Stimulated activated naive CD8-positive, alpha-beta T cell treated with anti-CD3 and anti-CD28 coated beads, Interleukin-15, amount 100 ng/mL, for 72 hours (primary cell): ENCODE results near the gene NEUROD4.

Source experiments
- ATAC-seq: fragments of 150-1000 bp; cut with Tn5 transposase; 2 replicates; pipeline ENCODE4 v1.10.0; 2021; ENCODE audit warnings: mild to moderate bottlenecking, moderate library complexity
- DNase-seq, 2 donors: peaks; one replicate each; pipeline ENCODE4 v3.0.0; 2021 to 2022
- H3K27ac Mint-ChIP-seq, 2 donors: one replicate each; pipeline ENCODE4 v1.8.0; 2022; ENCODE audit warnings: mild to moderate bottlenecking in 2 of 2, mixed read lengths in 2 of 2, moderate library complexity in 2 of 2
- H3K27me3 Mint-ChIP-seq: one replicate; pipeline ENCODE4 v1.8.0; 2022; ENCODE audit warnings: mixed read lengths
- H3K4me1 Mint-ChIP-seq: one replicate; pipeline ENCODE4 v1.8.0; 2022; ENCODE audit warnings: mild to moderate bottlenecking, mixed read lengths
- H3K4me3 Mint-ChIP-seq, 2 donors: one replicate each; pipeline ENCODE4 v1.8.0; 2022; ENCODE audit warnings: mild to moderate bottlenecking in 2 of 2, mixed read lengths in 2 of 2, moderate library complexity in 1 of 2
- H3K9me3 Mint-ChIP-seq, 2 donors: one replicate each; pipeline ENCODE4 v1.8.0; 2022; ENCODE audit warnings: mixed read lengths in 2 of 2

NEUROD4 gene

DNA sequence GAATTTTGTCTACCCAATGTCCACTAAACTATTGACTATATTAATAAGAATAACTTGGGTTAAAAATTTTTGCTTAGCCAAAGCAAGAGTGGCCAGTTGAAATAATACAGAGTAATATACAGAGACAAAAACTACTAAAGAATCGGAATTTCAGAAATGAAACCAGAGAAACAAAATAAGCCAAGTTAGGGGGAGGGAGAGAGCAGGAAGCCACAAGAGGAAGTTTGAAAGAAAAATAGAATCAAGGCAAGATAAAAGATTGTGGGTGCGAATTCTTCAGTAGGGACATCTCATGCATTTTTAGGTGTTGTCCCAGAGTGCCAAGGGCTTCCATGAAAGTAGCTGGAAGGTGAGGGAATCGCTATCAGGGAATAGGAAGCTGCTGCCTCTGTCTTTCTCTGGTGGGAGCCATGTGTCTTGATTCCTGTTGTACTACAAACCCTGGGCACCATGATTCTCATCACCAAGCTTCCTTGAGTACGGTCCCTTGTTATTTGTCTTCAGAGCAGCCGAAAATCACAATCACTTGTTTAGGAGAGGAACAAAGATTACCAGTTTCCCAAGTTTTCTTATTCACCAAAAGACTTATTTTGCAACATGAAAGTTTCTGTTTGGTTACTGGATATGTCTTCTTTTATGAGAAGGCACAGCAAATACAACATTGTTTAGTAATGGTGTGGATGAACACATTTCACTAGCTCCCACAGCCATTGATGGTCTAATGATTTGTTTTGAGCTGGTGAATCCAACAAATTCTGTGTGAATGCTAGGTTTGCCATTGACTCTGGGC is 16.7 kb downstream of the NEUROD4 start:
- Mint-ChIP-seq H3K4me3 (peak overlapping the region; percentile 27 to 49), H3K27ac (peak overlapping the region in 1 of 2 donors; percentile 84)

DNA sequence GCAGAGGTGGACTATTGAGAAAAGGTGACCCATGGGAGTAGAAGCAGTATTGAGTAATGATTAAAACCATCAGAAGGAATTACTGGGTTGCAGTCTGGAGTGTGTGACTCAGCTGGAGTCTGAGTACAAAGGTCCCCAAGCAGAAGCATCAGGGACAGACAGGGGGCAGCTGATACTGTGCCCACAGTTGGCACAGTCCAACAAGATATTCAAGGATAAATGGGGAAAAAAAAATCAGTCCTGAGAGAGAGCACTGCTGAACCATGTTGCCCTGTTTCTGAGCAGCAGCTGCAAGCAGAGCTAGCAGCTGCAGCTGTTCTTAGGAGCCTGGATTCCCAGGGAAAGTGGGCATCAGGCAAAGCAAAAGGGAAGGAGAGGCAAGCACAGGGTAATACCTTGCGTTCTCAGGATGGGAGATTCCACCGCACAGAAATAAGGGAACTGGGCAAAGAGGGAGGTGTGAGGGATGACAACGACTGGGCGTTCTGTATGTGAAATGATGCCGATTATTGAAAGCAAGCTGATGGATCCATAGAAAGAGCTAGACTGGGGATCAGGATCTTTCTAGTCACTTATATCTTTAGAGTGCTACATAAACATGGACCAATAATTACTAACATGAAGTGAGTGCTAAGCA is 17.7 kb downstream of the NEUROD4 start:
- H3K4me3 Mint-ChIP-seq: no peak overlapping the region
- DNase-seq (no peak), ATAC-seq (peak; percentile 18)
- H3K27ac Mint-ChIP-seq: peak overlapping the region; percentile 4 to 11
- no peaks in the 10 kb centered on the region for H3K27me3 Mint-ChIP-seq
- H3K9me3 Mint-ChIP-seq: no peaks in the 10 kb centered on the region
- H3K4me1 Mint-ChIP-seq: peaks cover 43% of the 10 kb centered on the region

More for the DNA sequence above, 16.7 kb downstream of the NEUROD4 start:
- Mint-ChIP-seq H3K27me3 (no peaks in the 10 kb centered on the region), H3K9me3 (no peaks in the 10 kb centered on the region), H3K4me1 (peaks cover 43% of the 10 kb centered on the region)
- no peak for ATAC-seq
- DNase-seq: no peak

DNA sequence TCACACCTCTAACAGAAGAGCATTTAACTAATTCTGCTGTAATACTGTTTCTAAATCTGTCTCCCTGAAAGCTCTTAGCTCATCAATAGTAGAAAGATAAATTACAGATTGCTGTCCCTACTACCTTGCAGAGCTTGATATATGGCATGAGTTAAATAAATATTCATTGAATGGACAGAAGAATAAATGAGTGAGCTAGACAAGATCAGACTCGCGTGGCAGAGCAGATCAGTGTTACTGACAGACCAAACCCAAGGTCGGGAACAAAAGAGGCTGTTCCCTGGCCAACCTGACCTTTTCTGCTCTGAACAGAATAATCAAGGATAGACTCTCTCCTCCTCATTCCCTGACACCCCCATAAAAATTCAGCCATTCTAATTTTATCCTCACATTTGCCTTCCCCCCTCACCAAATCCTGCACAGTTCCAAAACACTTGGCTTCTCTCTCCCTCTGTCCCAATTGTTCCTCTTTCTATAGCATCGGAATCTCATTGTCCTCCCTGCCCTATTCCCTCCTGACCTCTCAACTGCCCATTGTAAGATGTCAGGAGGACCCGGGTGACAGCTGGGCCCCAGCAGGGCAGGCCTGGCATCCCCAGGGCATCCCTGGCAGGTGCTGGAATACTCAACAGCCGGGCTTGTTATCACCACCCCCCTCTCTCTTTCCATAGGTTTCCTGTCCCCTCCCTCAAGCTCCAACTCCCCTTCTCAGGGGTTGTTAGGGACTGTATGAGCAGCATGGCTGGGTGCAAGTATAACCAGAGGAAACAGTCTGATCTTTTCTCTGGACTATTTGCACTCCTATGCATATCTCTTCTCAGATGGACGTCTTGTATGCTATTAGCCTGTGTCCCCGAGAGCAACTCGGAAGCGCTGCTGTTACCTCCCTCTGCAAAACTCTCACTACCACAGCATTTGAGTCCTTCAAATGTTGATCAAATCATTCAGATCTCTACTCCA is 19.9 kb downstream of the NEUROD4 start:
- Mint-ChIP-seq H3K27me3 (no peaks in the 10 kb centered on the region), H3K9me3 (no peaks in the 10 kb centered on the region), H3K4me3 (no peak overlapping the region), H3K4me1 (peaks cover 43% of the 10 kb centered on the region), H3K27ac (no peak overlapping the region)
- ATAC-seq (no peak), DNase-seq (no peak)

DNA sequence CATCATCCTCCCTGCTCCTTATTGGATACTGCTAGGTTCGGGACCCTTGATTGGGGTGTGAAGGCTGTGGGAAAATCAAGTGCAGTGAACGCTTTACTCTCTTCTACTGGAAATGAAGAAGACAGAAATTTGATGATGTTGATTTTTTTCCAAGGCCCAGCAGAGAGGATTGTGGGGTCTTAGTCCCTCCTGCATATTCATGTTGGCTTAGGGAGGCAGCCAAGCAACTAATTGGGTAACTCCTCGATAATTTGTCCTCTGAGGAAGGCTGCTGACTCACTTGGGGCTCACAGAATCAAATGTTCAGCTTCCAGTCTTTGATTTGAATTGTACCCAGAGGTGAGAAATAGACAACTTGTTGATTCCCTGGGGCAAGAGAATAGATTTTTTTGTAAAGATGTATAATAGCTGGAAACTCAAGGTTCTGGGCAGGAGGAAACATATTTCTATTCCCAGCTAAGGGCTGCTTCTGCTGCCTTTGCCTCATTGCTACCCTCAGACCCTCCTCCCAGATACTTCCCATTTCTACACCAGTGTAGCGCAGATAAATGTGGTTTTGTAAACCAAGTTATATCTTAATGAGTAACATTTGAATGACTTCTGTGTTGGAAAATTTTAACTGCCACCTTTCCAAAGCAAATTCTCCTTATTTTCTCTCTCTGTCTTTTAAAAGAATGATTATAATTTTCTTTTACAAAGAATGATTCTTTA is 21.7 kb downstream of the NEUROD4 start:
- no peak for ATAC-seq
- Mint-ChIP-seq H3K4me3 (no peak overlapping the region), H3K27me3 (no peaks in the 10 kb centered on the region), H3K4me1 (peaks cover 25% of the 10 kb centered on the region), H3K9me3 (no peaks in the 10 kb centered on the region), H3K27ac (no peak overlapping the region)
- DNase-seq: no peak

DNA sequence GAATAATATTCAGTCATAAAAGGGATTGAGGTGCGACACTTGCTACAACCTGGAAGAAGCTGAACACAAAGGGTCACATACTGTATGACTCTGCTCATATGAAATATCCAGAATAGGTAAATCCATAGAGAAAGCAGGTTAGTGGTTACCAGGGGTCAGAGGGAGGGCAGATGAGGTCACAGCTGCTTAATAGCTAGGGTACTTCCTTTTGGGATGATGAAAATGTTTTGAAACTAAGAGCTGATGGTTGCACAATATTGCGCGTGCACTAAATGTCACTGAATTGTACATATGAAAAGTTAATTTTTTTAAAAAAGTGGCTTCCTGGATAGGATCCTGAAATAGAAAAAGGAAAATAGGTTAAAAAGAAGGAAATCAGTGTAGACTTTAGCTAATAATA is 23.8 kb downstream of the NEUROD4 start:
- ATAC-seq (peak; percentile 15), DNase-seq (no peak)
- Mint-ChIP-seq H3K9me3 (no peaks in the 10 kb centered on the region), H3K4me3 (no peak overlapping the region), H3K27ac (no peak overlapping the region), H3K4me1 (peaks cover 13% of the 10 kb centered on the region), H3K27me3 (no peaks in the 10 kb centered on the region)

DNA sequence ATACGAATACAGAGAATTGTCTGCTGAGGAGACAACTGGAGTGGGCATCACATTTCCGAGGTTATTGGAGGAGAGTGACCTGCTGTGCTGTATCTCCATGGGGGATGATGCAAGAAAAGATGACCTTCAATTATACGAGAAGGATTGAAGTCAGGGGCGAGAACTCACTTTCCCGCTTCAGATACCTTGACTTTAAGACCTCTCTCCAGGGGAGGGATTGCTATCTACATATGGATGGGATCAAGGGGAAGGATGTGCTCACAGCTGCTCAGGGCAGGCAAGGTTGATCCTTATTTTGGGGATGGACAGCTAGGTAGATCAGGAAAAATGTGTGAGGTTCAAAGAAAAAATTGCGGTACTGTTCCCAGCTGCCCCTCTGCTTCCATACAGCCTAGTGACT is 24.4 kb downstream of the NEUROD4 start:
- no peaks in the 10 kb centered on the region for H3K9me3 Mint-ChIP-seq
- DNase-seq: no peak
- no peak for ATAC-seq
- no peaks in the 10 kb centered on the region for H3K27me3 Mint-ChIP-seq
- peaks cover 13% of the 10 kb centered on the region for H3K4me1 Mint-ChIP-seq
- no peak overlapping the region for H3K4me3 Mint-ChIP-seq
- H3K27ac Mint-ChIP-seq: peak overlapping the region in 1 of 2 donors; percentile 43

DNA sequence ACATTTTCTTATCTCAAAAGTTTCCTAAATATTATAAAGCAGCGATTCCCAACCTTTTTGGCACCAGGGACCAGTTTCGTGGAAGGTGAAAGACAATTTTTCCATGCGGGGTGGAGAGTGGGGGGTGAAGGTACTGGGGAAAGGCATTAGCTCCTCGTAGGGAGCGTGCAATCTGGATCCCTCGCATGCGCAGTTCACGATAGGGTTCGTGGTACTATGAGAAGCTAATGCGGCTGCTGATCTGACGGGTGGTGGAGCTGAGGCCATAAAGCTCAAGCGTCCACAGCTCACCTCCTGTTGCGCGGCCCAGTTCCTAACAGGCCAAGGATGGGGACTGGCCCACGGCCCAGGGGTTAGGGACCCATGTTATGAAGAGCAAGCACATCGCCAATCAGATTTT is 29.9 kb downstream of the NEUROD4 start:
- no peak for ATAC-seq

DNA sequence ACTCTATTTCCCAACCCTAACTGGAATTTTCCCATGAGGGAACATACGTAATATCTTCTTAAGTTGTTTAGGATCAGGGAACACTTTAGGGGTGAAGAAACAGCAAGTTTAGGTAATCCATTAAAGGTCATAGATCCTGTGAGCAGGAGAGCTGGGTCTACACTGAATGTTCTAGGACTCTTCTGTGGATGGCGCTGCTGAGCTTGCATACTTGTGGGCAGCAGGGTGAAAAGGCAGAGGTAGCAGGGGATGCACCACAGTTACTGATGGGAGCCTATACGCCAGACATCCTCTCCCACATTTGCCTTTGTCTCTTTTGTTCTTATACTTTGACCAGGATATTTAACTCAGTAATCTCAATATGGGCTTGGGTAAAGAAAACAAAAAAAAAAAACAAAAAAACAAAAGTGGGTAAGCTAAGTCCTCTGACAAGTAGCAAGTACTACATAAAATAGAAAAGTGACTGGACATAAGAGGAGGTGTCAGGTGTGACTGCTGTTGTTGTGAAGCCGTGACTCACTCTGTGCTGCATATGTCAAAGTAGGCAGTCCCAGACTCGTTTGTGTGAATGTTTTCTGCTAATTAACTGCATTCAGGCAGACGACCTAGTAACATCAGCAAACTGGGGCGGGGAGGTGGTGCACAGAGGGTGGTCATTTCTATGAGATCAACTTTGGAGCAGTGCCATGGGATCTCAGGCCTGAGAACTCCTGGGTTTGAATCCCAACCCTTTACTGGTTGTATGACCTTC is 31.6 kb downstream of the NEUROD4 start:
- no peak for ATAC-seq
- Mint-ChIP-seq H3K27me3 (no peaks in the 10 kb centered on the region), H3K9me3 (no peaks in the 10 kb centered on the region), H3K27ac (no peak overlapping the region), H3K4me1 (no peaks in the 10 kb centered on the region), H3K4me3 (no peak overlapping the region)
- no peak for DNase-seq

More for the DNA sequence above, 29.9 kb downstream of the NEUROD4 start:
- Mint-ChIP-seq H3K4me1 (no peaks in the 10 kb centered on the region), H3K9me3 (no peaks in the 10 kb centered on the region), H3K27me3 (no peaks in the 10 kb centered on the region), H3K27ac (no peak overlapping the region), H3K4me3 (no peak overlapping the region)
- DNase-seq: no peak

DNA sequence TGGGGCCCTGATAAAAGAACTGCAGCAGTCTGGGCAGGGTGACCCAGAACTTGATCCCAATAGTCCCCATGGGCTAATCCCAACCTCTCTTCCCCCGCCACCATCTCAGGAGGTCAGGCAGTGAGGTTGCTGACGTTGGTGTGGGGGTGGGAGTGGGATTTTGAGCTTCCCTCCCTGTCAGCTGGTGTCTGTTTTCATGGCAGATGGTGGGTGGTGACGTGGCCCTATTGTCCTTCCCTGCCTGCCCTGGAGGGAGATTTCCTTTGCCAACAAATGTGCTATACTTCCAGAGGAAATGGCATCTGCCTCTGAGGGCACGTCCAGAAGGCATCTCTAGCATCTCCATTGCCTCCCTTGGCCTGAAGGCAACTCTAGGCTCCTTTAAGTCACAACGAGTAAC is 37.7 kb downstream of the NEUROD4 start:
- Mint-ChIP-seq H3K27me3 (no peaks in the 10 kb centered on the region), H3K9me3 (no peaks in the 10 kb centered on the region), H3K4me1 (peaks cover 13% of the 10 kb centered on the region), H3K4me3 (no peak overlapping the region), H3K27ac (no peak overlapping the region)
- no peak for DNase-seq
- no peak for ATAC-seq

DNA sequence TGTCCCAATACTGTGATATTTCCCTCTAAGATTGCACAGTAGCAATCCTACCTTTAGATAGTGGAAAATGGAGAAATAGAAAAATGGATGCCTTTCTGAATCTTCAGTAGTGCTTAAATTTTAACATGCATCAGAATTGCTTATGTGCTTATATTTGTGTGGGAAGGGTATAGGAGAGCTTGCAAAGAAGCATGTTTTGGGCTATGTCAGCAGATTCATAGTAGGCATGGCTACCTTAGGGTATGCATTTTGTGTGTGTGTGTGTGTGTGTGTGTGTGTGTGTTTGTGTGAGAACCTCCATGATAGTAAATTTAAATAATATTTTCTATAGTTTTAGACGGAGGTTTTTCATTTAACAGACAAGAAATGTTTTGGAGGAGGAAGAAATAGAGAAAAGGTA is 38.3 kb downstream of the NEUROD4 start:
- no peaks in the 10 kb centered on the region for H3K27me3 Mint-ChIP-seq
- H3K9me3 Mint-ChIP-seq: no peaks in the 10 kb centered on the region
- ATAC-seq (no peak), DNase-seq (no peak)
- H3K4me3 Mint-ChIP-seq: no peak overlapping the region
- H3K27ac Mint-ChIP-seq: no peak overlapping the region
- peaks cover 13% of the 10 kb centered on the region for H3K4me1 Mint-ChIP-seq

DNA sequence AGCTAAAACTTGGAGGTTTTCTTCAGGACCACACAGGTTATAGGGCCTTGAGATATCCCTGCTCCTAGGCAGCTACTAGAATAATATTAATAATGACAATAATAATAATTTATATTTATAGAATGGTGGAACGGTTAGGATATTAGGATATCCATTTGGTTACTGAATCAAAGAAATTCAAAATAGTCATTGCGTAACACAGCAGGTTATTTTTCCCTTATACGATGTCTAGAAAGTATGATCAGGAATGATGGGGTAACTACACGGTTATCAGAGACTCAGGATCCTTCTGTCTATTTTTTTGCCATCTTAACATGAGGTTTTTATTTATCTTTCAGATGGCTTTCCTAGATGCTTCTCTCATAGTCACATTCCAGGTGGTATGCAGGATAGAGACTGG is 39.0 kb downstream of the NEUROD4 start:
- no peak for DNase-seq
- Mint-ChIP-seq H3K9me3 (no peaks in the 10 kb centered on the region), H3K4me1 (peaks cover 13% of the 10 kb centered on the region), H3K4me3 (no peak overlapping the region), H3K27ac (no peak overlapping the region), H3K27me3 (no peaks in the 10 kb centered on the region)
- ATAC-seq: no peak

DNA sequence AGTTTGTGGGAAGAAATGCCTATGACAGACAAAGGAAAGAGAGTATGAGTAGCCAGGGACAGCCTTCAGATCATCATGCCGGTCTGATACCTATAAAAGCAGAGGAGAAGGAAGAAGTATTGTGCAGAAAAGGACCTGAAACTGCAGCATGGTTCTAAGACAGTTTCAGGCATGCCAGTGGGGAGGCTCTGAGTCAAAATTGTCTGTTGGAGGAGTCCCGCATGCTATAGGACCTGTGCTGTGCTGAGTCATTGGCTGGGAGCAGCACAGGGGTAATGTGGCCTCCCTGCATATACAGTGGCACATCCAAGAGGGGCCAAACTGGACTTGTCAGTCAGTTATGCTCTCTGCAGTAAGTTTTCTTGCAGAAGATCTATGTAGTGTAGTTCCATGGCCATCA is 40.7 kb downstream of the NEUROD4 start:
- peak; percentile 100 for ATAC-seq

DNA sequence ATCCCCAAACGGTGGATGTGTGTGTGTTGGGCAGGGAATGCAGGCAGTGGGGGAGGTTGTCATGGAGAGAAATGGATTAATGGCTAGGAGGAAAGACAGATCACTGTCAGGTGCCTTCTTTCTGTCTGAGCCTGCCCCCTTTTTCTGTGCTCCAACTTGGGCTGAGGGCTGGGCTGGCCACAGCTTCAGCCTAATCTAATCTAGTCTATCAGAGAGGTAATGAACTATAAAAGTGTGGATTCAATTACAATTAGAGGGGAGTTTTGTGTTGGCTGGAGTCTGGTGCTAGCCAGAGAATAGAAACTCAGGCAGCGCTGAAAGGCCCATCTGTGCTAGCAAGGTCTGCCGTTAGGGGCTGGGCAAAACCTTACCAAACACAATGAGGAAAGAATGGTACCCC is 41.2 kb downstream of the NEUROD4 start:
- no peak for DNase-seq
- H3K27ac Mint-ChIP-seq: no peak overlapping the region
- H3K4me1 Mint-ChIP-seq: peaks cover 13% of the 10 kb centered on the region

More for the DNA sequence above, 40.7 kb downstream of the NEUROD4 start:
- Mint-ChIP-seq H3K4me1 (peaks cover 13% of the 10 kb centered on the region), H3K9me3 (no peaks in the 10 kb centered on the region), H3K27me3 (no peaks in the 10 kb centered on the region), H3K4me3 (no peak overlapping the region), H3K27ac (no peak overlapping the region)
- peak; percentile 29 to 52 for DNase-seq

DNA sequence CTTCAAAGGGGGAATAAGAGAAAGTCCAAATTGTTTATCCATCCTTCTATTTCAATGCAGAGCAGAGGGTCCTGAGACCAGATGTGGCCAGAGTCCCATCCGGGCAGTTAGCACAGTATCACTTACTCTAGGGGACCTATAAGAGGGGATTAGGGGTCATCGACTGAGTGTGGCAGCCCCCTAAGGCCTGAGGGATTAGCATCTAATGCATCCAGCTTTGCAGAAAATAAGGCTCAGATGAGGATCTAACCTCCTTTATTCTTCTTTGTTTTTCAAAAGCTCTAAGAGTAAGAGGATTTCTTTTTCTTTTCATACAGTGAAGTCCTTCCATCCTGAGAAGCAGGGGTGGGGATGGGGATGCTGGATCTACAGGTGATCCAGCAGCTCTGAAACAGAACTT is 43.5 kb downstream of the NEUROD4 start:
- Mint-ChIP-seq H3K27ac (no peak overlapping the region), H3K27me3 (no peaks in the 10 kb centered on the region), H3K9me3 (no peaks in the 10 kb centered on the region), H3K4me1 (peaks cover 13% of the 10 kb centered on the region), H3K4me3 (no peak overlapping the region)
- DNase-seq (no peak), ATAC-seq (no peak)

More for the DNA sequence above, 41.2 kb downstream of the NEUROD4 start:
- Mint-ChIP-seq H3K27me3 (no peaks in the 10 kb centered on the region), H3K4me3 (no peak overlapping the region), H3K9me3 (no peaks in the 10 kb centered on the region)
- ATAC-seq: no peak
